RWPE1 (cell line): ENCODE data around the gene SERINC4.

Experiments
- CTCF ChIA-PET: fragments of 350-600 bp; sonication (Branson Sonifier 250); formaldehyde crosslinking; extraction: SDS; loops from one replicate; lab custom pipeline; 2021; lab: Yijun Ruan, JAX
- POLR2A ChIA-PET: fragments of 400-600 bp; formaldehyde crosslinking; extraction: SDS; loops from one replicate; lab custom pipeline; 2020; ENCODE audit warnings: antibody characterized with exemption; ENCODE audit not compliant: low non-redundant PET; lab: Yijun Ruan, JAX
- DNase-seq: peaks from one replicate; pipeline ENCODE4 v3.0.0; 2012; ENCODE audit warnings: low spot score
- H3K27ac ChIP-seq: fragments of 450-650 bp; 2 replicates; pipeline ENCODE4 v1.5.1; 2017
- CTCF ChIP-seq: fragments of 450-650 bp; conservative IDR thresholded peaks from 2 replicates; pipeline ENCODE4 v1.5.1; 2017; ENCODE audit warnings: low read depth, mild to moderate bottlenecking

SERINC4 gene

GRCh38 chr15:43795997-43796396 is 4.0 kb downstream of the SERINC4 start:
- POLR2A ChIA-PET = no interaction called here

GRCh38 chr15:43795197-43795596 is 4.8 kb downstream of the SERINC4 start:
- ChIA-PET POLR2A (no interaction called here), CTCF (interaction anchor here (0.6 kb wide), 1 partner anchor 313 kb away, joined by 3 read pairs; no protein-coding TSS in a partner anchor)
- TF ChIP-seq CTCF = no peak
- DNase-seq = no peak
- peak overlapping the region; percentile 33 for H3K27ac ChIP-seq

More at GRCh38 chr15:43795997-43796396, 4.0 kb downstream of the SERINC4 start:
- no peak for TF ChIP-seq CTCF
- DNase-seq = no peak
- CTCF ChIA-PET = no interaction called here
- H3K27ac ChIP-seq = no peak overlapping the region

- no peak for DNase-seq
- peak overlapping the region; percentile 33 for H3K27ac ChIP-seq
- ChIA-PET POLR2A (no interaction called here), CTCF (no interaction called here)
- TF ChIP-seq CTCF = no peak
Observed at GRCh38 chr15:43794269-43795037, 5.6 kb downstream of the SERINC4 start.

- ChIA-PET CTCF (no interaction called here), POLR2A (interaction anchor here (0.5 kb wide), 1 partner anchor 43 kb away, joined by 6 read pairs; no protein-coding TSS in a partner anchor)
- H3K27ac ChIP-seq = peak overlapping the region; percentile 87
- TF ChIP-seq CTCF = no peak
- no peak for DNase-seq
Observed at GRCh38 chr15:43793647-43794046, 6.4 kb downstream of the SERINC4 start.

- H3K27ac ChIP-seq = peak overlapping the region; percentile 87
- no peak for TF ChIP-seq CTCF
- peak; percentile 53 for DNase-seq
- ChIA-PET CTCF (interaction anchor here (0.6 to 1.2 kb wide), 3 partner anchors 9 to 20 kb away, joined by 3 read pairs; no protein-coding TSS in a partner anchor), POLR2A (interaction anchor here (0.5 to 0.7 kb wide), 2 partner anchors 12 to 44 kb away, joined by 3 to 6 read pairs; no protein-coding TSS in a partner anchor)
Observed at GRCh38 chr15:43792761-43793476, 7.1 kb downstream of the SERINC4 start.
